Muscle layer of colon (tissue), 2 donors: ENCODE data around the gene BAZ2B.

ENCODE experiments used
- H3K27ac ChIP-seq: one replicate; pipeline ENCODE4 v1.7.0; 2013; ENCODE audit warnings: low read depth, mild to moderate bottlenecking, low read length, moderate library complexity
- H3K27me3 ChIP-seq, 2 donors: one replicate each; pipeline ENCODE4 v1.7.0; 2013; ENCODE audit warnings: low read length in 2 of 2, mild to moderate bottlenecking in 2 of 2; ENCODE audit not compliant: insufficient read depth in 2 of 2, control insufficient read depth in 1 of 2
- H3K36me3 ChIP-seq: one replicate; pipeline ENCODE4 v1.7.0; 2013; ENCODE audit warnings: mild to moderate bottlenecking, low read length; ENCODE audit not compliant: insufficient read depth
- H3K4me1 ChIP-seq: one replicate; pipeline ENCODE4 v1.7.0; 2013; ENCODE audit warnings: mild to moderate bottlenecking, low read length; ENCODE audit not compliant: insufficient read depth
- H3K4me3 ChIP-seq, 2 donors: one replicate each; pipeline ENCODE4 v1.7.0; 2013; ENCODE audit warnings: low read length in 2 of 2, low read depth in 1 of 2, mild to moderate bottlenecking in 1 of 2, moderate library complexity in 1 of 2
- H3K9ac ChIP-seq: one replicate; pipeline ENCODE4 v1.7.0; 2013; ENCODE audit warnings: low read length
- H3K9me3 ChIP-seq: one replicate; pipeline ENCODE4 v1.7.0; 2013; ENCODE audit warnings: mild to moderate bottlenecking, low read length
- donor health status: abdominal sarcoma.
- donor health status: Adenocarcinoma of cecum.

The BAZ2B gene

GRCh38 chr2:159571540-159572260, 44.6 kb downstream of the BAZ2B start:
- no peak overlapping the region for H3K4me3 ChIP-seq
- H3K4me1 ChIP-seq: no peaks in the 10 kb centered on the region
- no peaks in the 10 kb centered on the region for H3K9me3 ChIP-seq
- H3K9ac ChIP-seq: no peak overlapping the region
- H3K27ac ChIP-seq: no peak overlapping the region
- no peaks in the 10 kb centered on the region for H3K27me3 ChIP-seq
- H3K36me3 ChIP-seq: no peaks in the 10 kb centered on the region

DNA sequence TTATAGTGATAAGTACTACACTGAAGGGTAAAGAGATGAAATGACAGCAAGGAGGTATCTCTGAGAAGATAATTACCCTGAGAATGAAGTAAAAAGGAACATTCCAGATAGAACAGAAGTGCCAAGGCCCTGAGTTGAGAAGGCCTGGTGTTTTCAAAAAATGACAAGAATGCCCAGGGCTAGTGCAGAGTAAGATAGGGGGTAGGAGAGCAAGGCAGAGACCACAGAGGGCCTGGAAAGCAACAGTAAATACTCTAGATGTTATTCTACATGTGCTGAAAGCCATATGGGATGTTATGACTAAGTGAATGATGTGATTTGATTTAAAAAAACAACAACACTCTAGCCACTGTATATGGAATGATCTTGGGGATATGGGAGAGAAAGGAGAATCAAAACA, 52.3 kb downstream of the BAZ2B start:
- Histone ChIP-seq H3K4me3 (no peak overlapping the region), H3K27me3 (no peaks in the 10 kb centered on the region), H3K36me3 (no peaks in the 10 kb centered on the region), H3K27ac (no peak overlapping the region), H3K9me3 (no peaks in the 10 kb centered on the region), H3K9ac (no peak overlapping the region), H3K4me1 (no peaks in the 10 kb centered on the region)

DNA sequence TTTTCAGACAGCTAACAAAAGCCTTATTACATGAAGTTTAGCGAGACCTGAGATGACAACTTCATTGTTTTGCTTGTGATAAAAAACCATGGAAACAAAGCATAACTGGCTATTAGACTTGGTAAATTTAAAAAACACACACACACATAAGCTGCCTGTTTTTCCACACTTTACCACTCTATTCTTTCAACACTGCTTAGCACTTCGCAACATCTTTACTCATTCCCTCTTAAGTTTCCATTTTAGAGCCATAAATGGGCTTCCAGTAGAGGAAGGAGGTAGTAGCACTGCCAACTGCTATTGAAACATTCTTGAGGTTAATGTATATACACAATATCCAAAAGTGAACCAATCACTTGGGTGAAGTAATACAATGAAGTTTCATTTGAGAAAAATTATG, 54.1 kb downstream of the BAZ2B start:
- H3K27ac ChIP-seq: no peak overlapping the region
- no peak overlapping the region for H3K4me3 ChIP-seq
- H3K36me3 ChIP-seq: no peaks in the 10 kb centered on the region
- H3K4me1 ChIP-seq: no peaks in the 10 kb centered on the region
- no peak overlapping the region for H3K9ac ChIP-seq
- H3K27me3 ChIP-seq: no peaks in the 10 kb centered on the region
- H3K9me3 ChIP-seq: no peaks in the 10 kb centered on the region

- Histone ChIP-seq H3K9ac (no peak overlapping the region), H3K27ac (no peak overlapping the region), H3K36me3 (no peaks in the 10 kb centered on the region), H3K27me3 (no peaks in the 10 kb centered on the region), H3K4me3 (no peak overlapping the region), H3K4me1 (no peaks in the 10 kb centered on the region), H3K9me3 (no peaks in the 10 kb centered on the region)
Observed at GRCh38 chr2:159561786-159562185, 54.6 kb downstream of the BAZ2B start.

DNA sequence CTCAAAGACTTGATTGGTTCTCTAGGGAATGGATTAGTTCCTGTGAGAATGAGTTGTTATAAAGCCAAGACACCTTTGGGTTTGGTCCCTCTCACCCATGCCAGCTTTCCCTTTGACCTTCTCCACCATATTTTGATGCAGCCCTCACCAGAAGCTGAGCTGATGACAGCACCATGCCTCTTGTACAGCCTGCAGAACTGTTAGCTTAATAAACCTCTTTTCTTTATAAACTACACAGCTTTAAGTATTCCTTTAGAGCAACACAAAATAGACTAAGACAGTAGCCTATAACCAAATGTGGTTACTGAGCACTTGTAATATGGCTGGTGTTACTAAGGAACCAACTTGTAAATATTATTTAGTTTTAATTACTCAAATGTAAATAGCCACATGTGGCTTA, 55.1 kb downstream of the BAZ2B start:
- no peaks in the 10 kb centered on the region for H3K9me3 ChIP-seq
- no peaks in the 10 kb centered on the region for H3K4me1 ChIP-seq
- H3K27me3 ChIP-seq: no peaks in the 10 kb centered on the region
- H3K4me3 ChIP-seq: no peak overlapping the region
- H3K36me3 ChIP-seq: no peaks in the 10 kb centered on the region
- H3K27ac ChIP-seq: no peak overlapping the region
- H3K9ac ChIP-seq: no peak overlapping the region

- Histone ChIP-seq H3K36me3 (no peaks in the 10 kb centered on the region), H3K27me3 (no peaks in the 10 kb centered on the region), H3K27ac (no peak overlapping the region), H3K9me3 (no peaks in the 10 kb centered on the region), H3K4me3 (no peak overlapping the region), H3K9ac (no peak overlapping the region), H3K4me1 (no peaks in the 10 kb centered on the region)
Observed at GRCh38 chr2:159559034-159559433, 57.3 kb downstream of the BAZ2B start.

GRCh38 chr2:159558479-159558878, 57.9 kb downstream of the BAZ2B start:
- Histone ChIP-seq H3K4me1 (no peaks in the 10 kb centered on the region), H3K4me3 (no peak overlapping the region), H3K36me3 (no peaks in the 10 kb centered on the region), H3K27me3 (no peaks in the 10 kb centered on the region), H3K27ac (no peak overlapping the region), H3K9ac (no peak overlapping the region), H3K9me3 (no peaks in the 10 kb centered on the region)

GRCh38 chr2:159557437-159558034, 58.8 kb downstream of the BAZ2B start:
- Histone ChIP-seq H3K27me3 (no peaks in the 10 kb centered on the region), H3K4me3 (no peak overlapping the region), H3K27ac (no peak overlapping the region), H3K36me3 (no peaks in the 10 kb centered on the region), H3K4me1 (no peaks in the 10 kb centered on the region), H3K9ac (no peak overlapping the region), H3K9me3 (no peaks in the 10 kb centered on the region)

DNA sequence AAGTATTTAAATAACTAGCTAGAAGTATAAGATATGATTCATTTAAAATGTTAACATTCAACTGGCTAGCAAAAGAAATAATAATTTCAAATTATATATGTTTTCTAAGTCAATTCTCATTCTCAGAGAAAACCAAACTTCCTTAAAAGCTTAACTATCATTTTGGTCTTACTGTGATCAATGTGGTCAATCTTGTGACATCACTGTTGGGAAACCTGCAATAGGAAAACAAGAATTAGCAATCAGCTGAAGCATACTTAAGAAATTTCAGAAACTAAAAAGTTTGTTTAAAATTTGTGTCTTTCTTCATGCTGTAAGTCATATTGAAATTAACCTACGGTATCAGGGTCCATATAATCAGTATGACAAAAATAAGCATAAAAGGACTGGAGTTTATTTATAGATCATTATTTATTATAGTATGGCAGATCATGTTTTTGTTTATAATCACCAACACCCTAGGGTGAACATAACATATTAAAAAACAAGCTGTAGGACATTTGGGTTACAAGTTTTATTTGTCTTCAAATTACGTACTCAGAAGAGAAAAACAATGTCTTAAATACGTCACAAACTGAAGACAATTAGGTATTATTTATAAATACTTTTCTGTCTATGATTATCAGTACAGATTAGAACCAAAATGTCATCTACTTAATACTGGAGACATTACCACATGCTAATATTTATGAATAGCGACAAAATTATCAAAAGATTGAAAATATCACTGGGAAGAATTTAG, 60.5 kb downstream of the BAZ2B start:
- Histone ChIP-seq H3K27ac (no peak overlapping the region), H3K9ac (no peak overlapping the region), H3K4me3 (no peak overlapping the region), H3K9me3 (no peaks in the 10 kb centered on the region), H3K36me3 (no peaks in the 10 kb centered on the region), H3K4me1 (no peaks in the 10 kb centered on the region), H3K27me3 (no peaks in the 10 kb centered on the region)

GRCh38 chr2:159553727-159554126, 62.6 kb downstream of the BAZ2B start:
- no peaks in the 10 kb centered on the region for H3K36me3 ChIP-seq
- H3K4me3 ChIP-seq: no peak overlapping the region
- H3K9ac ChIP-seq: no peak overlapping the region
- H3K27ac ChIP-seq: no peak overlapping the region
- no peaks in the 10 kb centered on the region for H3K27me3 ChIP-seq
- H3K9me3 ChIP-seq: no peaks in the 10 kb centered on the region
- H3K4me1 ChIP-seq: no peaks in the 10 kb centered on the region

DNA sequence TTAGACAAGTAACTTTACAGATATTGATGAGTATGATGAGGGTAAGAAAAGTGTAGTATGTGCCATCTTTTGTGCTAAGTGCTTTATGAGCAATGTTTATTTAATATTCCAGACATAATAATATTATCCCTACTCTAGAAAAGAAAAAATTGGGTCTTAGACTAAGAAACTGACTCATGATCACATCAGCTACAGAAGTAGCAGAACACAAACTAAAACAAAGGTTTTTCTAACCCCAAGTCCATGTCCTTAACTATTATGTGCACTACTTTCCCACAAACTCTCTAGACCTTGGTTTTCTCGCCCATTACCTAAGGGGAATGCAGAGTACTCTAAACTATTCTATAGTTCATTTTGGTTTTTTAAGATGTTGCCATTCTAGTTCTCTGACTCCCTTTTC, 64.5 kb downstream of the BAZ2B start:
- H3K9me3 ChIP-seq: no peaks in the 10 kb centered on the region
- no peaks in the 10 kb centered on the region for H3K36me3 ChIP-seq
- H3K9ac ChIP-seq: no peak overlapping the region
- peaks cover 6% of the 10 kb centered on the region for H3K4me1 ChIP-seq
- no peak overlapping the region for H3K4me3 ChIP-seq
- H3K27me3 ChIP-seq: no peaks in the 10 kb centered on the region
- no peak overlapping the region for H3K27ac ChIP-seq
